ENCODE measurements around the gene C6orf132. TPM values are rescaled to one million over a fixed set of nuclear protein-coding genes. Genes with fewer than 3 reads are reported as not detected.

The C6orf132 gene
- total RNA-seq, 2 donors from 2014 or later: 0.54 to 2.4 TPM

DNA sequence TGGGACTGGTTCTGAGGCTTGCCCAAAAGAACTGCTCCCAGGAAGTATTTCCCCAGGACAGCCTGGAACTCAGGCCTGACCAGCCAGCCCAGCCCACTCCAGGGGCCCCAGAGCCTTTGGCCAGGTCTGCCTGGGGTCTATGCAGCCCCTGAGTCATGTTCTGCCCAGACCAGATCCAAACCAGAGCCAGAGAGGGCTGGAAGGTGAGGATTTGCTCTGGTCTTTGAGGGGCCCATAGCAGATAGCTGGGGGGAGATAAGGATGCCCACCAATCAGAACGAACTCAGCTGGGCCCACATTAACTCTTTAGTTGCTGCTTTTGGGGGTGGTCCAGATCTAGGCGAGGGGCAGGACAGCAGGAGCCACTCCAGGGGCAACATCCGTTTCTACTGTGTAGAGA is 16.8 kb downstream of the C6orf132 start:
- Histone ChIP-seq H3K4me1 (ENCODE audit: control insufficient read depth in 1 of 2, low read depth in 2 of 2) (no peaks in the 10 kb centered on the region), H3K9me3 (no peaks in the 10 kb centered on the region), H3K4me3 (no peak overlapping the region), H3K36me3 (no peaks in the 10 kb centered on the region), H3K27me3 (replicated peaks; ENCODE audit: insufficient read depth) (no peaks in the 10 kb centered on the region), H3K27ac (no peak overlapping the region)
- ATAC-seq (ENCODE audit: insufficient number of reproducible peaks, low FRiP score, low read depth) (no peak), DNase-seq (ENCODE audit: low spot score) (no peak)
- TF ChIP-seq, protein P1, sequence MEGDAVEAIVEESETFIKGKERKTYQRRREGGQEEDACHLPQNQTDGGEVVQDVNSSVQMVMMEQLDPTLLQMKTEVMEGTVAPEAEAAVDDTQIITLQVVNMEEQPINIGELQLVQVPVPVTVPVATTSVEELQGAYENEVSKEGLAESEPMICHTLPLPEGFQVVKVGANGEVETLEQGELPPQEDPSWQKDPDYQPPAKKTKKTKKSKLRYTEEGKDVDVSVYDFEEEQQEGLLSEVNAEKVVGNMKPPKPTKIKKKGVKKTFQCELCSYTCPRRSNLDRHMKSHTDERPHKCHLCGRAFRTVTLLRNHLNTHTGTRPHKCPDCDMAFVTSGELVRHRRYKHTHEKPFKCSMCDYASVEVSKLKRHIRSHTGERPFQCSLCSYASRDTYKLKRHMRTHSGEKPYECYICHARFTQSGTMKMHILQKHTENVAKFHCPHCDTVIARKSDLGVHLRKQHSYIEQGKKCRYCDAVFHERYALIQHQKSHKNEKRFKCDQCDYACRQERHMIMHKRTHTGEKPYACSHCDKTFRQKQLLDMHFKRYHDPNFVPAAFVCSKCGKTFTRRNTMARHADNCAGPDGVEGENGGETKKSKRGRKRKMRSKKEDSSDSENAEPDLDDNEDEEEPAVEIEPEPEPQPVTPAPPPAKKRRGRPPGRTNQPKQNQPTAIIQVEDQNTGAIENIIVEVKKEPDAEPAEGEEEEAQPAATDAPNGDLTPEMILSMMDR (IDR thresholded peaks at IDR 0.05): no peak

DNA sequence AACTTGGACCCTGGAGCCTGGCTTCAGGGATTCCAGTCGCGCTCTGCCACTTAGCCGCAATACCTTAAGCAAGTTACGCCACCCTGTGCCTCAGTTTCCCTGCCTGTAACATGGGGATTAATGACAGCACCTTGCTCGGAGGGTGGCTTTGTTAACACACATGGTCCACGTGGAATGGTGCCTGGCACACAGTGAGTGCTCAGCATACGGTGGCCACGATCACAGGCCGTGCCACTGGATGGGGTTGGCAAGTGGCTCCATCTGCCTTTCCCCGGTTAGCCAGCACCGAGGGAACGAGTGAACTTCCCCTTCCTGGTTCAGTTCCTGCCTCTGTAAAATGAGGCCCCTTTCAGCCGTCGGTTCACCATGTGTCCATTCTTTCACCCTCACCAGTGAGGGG is 17.2 kb downstream of the C6orf132 start:
- ATAC-seq (ENCODE audit: insufficient number of reproducible peaks, low FRiP score, low read depth) (no peak), DNase-seq (ENCODE audit: low spot score) (no peak)
- H3K4me1 ChIP-seq (ENCODE audit: control insufficient read depth in 1 of 2, low read depth in 2 of 2): no peaks in the 10 kb centered on the region
- no peaks in the 10 kb centered on the region for H3K36me3 ChIP-seq
- H3K4me3 ChIP-seq: no peak overlapping the region
- TF ChIP-seq, protein P1 (IDR thresholded peaks at IDR 0.05): no peak
- no peak overlapping the region for H3K27ac ChIP-seq
- H3K9me3 ChIP-seq: no peaks in the 10 kb centered on the region
- H3K27me3 ChIP-seq (replicated peaks; ENCODE audit: insufficient read depth): no peaks in the 10 kb centered on the region

DNA sequence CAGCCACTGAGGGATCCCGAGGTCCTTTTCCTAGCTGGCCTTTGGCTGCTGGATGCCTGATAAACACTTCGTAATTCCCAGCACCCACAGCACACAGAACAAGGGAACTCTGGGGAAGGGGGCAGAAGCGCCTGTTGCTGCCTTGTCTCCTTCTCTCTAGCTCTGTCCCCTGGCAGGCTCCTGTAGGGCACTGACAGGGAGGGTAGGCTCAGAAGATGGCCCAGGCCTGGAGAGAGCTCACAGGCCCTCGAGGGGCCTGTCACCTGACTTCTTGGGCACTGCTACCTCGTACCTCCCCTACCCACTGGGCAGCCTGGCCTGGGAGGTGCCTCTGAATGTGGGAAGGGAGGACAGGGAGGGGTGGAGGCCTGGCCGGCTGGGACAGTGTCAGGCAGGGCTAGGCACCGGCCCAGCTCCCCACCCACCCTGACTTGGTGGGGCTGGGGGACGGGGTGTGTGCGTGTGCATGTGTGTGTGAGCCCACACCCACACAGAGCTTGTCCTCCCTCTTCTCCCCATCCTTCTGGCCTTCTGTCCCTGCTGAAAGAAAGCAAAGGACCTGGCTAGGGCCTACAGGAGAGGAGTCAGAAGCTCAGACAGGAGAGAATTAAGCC is 18.1 kb downstream of the C6orf132 start:
- H3K27ac ChIP-seq: no peak overlapping the region
- ATAC-seq (ENCODE audit: insufficient number of reproducible peaks, low FRiP score, low read depth): no peak
- DNase-seq (ENCODE audit: low spot score): no peak
- H3K9me3 ChIP-seq: no peaks in the 10 kb centered on the region
- TF ChIP-seq, protein P1 (IDR thresholded peaks at IDR 0.05): no peak
- no peak overlapping the region for H3K4me3 ChIP-seq
- H3K27me3 ChIP-seq (replicated peaks; ENCODE audit: insufficient read depth): no peaks in the 10 kb centered on the region
- no peaks in the 10 kb centered on the region for H3K36me3 ChIP-seq
- H3K4me1 ChIP-seq (ENCODE audit: control insufficient read depth in 1 of 2, low read depth in 2 of 2): no peaks in the 10 kb centered on the region

DNA sequence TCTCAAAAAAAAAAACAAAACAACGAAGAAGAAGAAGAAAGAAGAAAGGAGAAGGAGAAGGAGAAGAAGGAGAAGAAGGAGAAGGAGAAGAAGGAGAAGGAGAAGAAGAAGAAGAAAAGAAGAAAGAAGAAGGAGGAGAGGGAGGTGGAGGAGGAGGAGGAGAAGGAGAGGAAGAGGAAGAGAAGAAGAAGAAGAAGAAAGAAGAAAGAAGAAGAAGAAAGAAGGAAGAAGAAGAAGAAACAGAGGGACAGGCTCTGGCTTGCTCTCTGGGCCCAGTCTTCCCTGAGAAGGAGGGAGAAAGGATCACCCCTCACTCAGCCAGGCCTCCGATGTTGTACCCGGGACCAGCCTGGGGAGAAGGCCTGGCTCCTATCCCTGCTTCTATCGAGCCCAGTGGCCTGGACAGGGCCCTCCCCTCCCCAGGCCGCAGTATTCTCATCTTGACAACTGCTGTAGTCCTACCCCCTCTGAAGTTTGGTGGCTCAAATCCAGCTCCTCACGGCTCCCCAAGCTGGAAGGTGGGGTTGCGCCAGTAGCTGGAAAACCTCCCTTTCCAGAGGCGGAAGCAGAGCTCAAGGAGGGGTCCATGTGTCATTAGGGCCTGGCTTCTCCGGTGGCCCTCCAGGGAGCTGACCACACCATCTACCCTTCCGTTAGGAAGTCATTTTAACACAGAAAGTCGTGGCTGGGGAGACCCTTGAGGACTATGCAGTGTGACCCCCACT is 18.9 kb downstream of the C6orf132 start:
- TF ChIP-seq, protein P1 (IDR thresholded peaks at IDR 0.05): no peak
- no peak for DNase-seq (ENCODE audit: low spot score)
- Histone ChIP-seq H3K27ac (no peak overlapping the region), H3K27me3 (replicated peaks; ENCODE audit: insufficient read depth) (no peaks in the 10 kb centered on the region), H3K36me3 (no peaks in the 10 kb centered on the region), H3K9me3 (no peaks in the 10 kb centered on the region), H3K4me3 (no peak overlapping the region), H3K4me1 (ENCODE audit: control insufficient read depth in 1 of 2, low read depth in 2 of 2) (peaks cover 0 to 2% of the 10 kb centered on the region in 2 donors)
- no peak for ATAC-seq (ENCODE audit: insufficient number of reproducible peaks, low FRiP score, low read depth)

DNA sequence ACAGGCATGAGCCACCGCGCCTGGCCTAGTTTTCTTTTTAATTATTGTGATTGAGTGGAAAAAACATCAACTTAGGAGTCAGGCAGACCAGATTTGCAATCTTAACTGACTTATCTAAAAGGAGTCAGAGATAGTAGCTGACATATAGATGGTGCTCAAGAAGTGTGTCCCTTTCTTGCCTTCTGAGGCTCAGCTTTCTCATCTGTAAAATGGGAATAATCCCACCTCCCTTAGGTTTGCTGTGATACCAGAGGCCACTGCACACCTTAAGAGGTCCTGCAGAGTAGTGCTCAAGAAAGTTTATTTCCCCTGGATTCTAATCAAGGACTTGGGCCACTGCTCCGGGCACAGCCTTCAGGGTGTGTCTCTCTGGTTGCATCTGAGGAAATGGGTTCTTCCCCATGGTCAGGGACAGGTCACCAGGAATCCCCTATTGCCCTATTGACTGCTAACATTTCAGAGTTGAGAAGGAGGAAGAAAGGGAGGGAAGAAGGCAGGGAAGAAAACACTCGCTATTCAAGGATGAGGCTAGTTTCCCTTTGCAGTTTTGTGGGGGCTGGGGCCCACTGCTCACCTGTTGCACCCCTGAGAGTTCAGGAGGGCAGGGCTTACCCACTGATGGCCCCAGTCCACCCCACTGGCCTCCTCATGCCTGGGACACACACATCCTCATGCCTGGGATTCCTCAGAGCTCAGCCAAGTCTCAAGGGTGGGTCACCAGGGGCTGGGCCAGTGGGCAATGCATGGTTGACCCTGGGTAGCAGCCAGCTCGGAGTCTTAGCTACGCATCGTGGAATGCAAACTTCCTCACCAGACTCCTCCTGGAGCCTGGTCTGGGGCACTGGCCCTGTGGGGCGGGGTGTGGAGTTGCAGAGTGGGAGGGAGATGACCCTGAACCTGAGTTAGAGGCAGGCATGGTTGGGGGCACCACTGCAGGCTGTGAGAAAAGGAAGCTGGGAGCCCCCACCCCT is 21.2 kb downstream of the C6orf132 start:
- TF ChIP-seq, protein P1 (IDR thresholded peaks at IDR 0.05): no peak
- Histone ChIP-seq H3K27ac (no peak overlapping the region), H3K36me3 (no peaks in the 10 kb centered on the region), H3K4me3 (no peak overlapping the region), H3K4me1 (ENCODE audit: control insufficient read depth in 1 of 2, low read depth in 2 of 2) (peaks cover 3 to 9% of the 10 kb centered on the region in 2 donors), H3K9me3 (no peaks in the 10 kb centered on the region), H3K27me3 (replicated peaks; ENCODE audit: insufficient read depth) (no peaks in the 10 kb centered on the region)
- no peak for DNase-seq (ENCODE audit: low spot score)
- ATAC-seq (ENCODE audit: insufficient number of reproducible peaks, low FRiP score, low read depth): no peak
